ENCODE results near the gene RASGRF1.

Gene RASGRF1

DNA sequence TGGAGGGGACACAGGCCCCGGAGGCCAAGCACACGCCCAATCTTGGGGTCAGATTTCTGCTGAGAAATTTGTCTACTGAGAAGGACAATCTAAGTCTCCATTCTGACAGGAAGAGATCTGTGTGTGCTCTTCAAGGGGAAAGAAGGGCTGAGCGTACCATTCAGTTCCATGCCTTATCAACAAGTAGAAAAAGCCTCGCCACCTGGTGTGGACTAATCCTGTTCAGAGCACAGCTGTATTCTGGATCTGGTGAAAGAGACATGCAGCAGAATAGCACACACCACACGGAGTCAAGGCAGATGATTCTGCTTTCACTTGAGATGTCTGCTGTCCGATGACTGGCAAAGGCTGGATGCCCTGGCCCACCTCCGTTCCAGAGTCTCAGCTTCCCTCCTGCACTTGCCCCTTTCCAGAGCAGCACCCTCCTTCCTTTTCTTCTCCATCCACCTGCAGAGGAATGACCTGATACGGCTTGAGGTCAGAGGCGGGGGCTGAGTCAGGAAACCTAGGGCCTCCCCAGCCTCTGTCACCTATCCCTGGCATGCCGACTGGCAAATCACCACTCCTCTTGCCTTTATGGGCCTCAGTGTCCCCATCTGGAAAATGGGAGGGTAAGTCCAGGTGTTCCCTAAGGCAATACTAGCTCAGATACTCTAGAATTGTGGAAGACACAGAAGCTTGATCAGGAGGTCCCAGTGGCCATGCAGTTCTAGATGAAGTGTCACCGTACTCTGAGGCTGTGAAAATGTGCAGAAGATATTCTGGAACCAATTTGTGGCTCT is 108.9 kb downstream of the RASGRF1 start:
- Histone ChIP-seq H3K9me3 (ENCODE audit: control insufficient read depth, low read length) (no peaks in the 10 kb centered on the region), H2BK120ac (ENCODE audit: low read depth, low read length) (peak overlapping the region; percentile 35), H3K4ac (ENCODE audit: low read depth in 1 of 2, low read length in 2 of 2) (peak overlapping the region in 1 of 2 experiments; percentile 46), H3K27me3 (ENCODE audit: control insufficient read depth in 1 of 2, insufficient read depth in 1 of 2, low read length in 2 of 2) (no peaks in the 10 kb centered on the region), H3K4me1 (ENCODE audit: control insufficient read depth, insufficient read depth, low read depth, low read length) (peaks cover 11% of the 10 kb centered on the region), H3K9ac (ENCODE audit: low read length) (no peak overlapping the region), H4K8ac (ENCODE audit: low read length) (no peak overlapping the region), H2BK5ac (ENCODE audit: low read depth, low read length, poor library complexity, severe bottlenecking) (no peak overlapping the region), H3K27ac (ENCODE audit: low read length, poor library complexity, severe bottlenecking) (no peak overlapping the region), H3K4me3 (ENCODE audit: insufficient read depth in 1 of 2, low read depth in 1 of 2, low read length in 2 of 2) (no peak overlapping the region), H2AFZ (ENCODE audit: low read depth, low read length) (no peak overlapping the region), H4K91ac (ENCODE audit: low read length) (peak overlapping the region; percentile 59), H3K4me2 (ENCODE audit: low read length, poor library complexity, severe bottlenecking) (no peak overlapping the region), H2AK5ac (ENCODE audit: low read length, severe bottlenecking) (no peak overlapping the region), H2BK15ac (ENCODE audit: low read depth, poor library complexity, severe bottlenecking) (peak overlapping the region; percentile 8), H3K18ac (ENCODE audit: low read depth in 1 of 2, low read length in 2 of 2) (no peak overlapping the region), H3K23ac (ENCODE audit: low read length in 2 of 2) (no peak overlapping the region), H2BK12ac (ENCODE audit: low read length in 2 of 2) (peak overlapping the region in 1 of 2 experiments; percentile 0), H3K36me3 (ENCODE audit: control insufficient read depth in 1 of 2, insufficient read depth in 2 of 2, low read depth in 1 of 2, low read length in 2 of 2) (no peaks in the 10 kb centered on the region), H3K79me1 (replicated peaks; ENCODE audit: low read length, poor library complexity, severe bottlenecking) (no peaks in the 10 kb centered on the region), H3K14ac (ENCODE audit: low read length in 2 of 2) (no peak overlapping the region)
- no peak for DNase-seq
- 92% methylated on average over 11 of the region's 11 CpGs for WGBS

DNA sequence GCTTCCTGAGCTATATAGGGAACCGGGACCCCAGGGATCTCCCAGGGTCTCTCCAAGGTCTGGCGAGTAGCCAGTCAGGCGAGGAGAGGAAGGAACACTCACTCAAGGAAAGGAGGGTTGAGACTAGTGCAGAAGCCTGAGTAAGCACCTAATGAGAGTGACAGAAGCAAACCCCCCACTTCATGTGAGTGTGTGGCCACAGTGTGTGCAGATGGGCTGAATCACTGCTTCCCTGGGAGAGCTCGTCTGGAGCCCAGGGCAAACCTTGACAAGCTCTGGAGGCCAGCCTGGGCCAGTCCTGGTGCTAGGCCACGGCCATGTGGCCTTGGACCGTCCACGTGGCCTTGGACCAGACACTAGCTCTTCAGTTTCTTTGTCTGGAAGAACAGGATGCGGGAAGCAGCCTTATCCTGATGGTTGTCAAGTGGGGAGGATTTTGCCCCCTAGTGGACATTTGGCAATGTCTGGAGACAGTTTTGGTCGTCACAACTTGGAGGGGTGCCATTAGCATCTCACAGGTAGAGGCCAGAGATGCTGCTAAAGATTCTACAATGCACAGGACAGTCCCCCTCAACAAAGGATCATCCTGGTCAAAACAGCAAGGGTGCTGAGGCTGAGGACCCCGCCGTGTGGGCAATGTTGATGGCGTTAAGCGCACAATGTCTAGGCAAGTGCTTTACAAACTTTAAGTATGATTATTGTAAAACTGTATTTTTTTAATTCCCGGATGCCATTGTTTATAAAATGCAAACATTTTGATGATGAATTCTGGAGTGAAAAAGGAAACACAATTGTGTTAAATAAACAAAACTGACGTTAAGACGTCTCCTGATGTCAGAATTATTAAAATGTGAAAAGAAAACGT is 110.9 kb downstream of the RASGRF1 start:
- Histone ChIP-seq H3K9me3 (ENCODE audit: control insufficient read depth, low read length) (no peaks in the 10 kb centered on the region), H3K9ac (ENCODE audit: low read length) (peak overlapping the region; percentile 48), H2AFZ (ENCODE audit: low read depth, low read length) (peak overlapping the region; percentile 7), H3K4me1 (ENCODE audit: control insufficient read depth, insufficient read depth, low read depth, low read length) (peaks cover 11% of the 10 kb centered on the region), H3K27me3 (ENCODE audit: control insufficient read depth in 1 of 2, insufficient read depth in 1 of 2, low read length in 2 of 2) (no peaks in the 10 kb centered on the region), H2BK15ac (ENCODE audit: low read depth, poor library complexity, severe bottlenecking) (peak overlapping the region; percentile 15), H3K4ac (ENCODE audit: low read depth in 1 of 2, low read length in 2 of 2) (peak overlapping the region; percentile 3 to 49), H3K79me1 (replicated peaks; ENCODE audit: low read length, poor library complexity, severe bottlenecking) (no peaks in the 10 kb centered on the region), H3K4me2 (ENCODE audit: low read length, poor library complexity, severe bottlenecking) (no peak overlapping the region), H3K27ac (ENCODE audit: low read length, poor library complexity, severe bottlenecking) (no peak overlapping the region), H4K91ac (ENCODE audit: low read length) (peak overlapping the region; percentile 86), H2BK120ac (ENCODE audit: low read depth, low read length) (no peak overlapping the region), H3K4me3 (ENCODE audit: insufficient read depth in 1 of 2, low read depth in 1 of 2, low read length in 2 of 2) (no peak overlapping the region), H3K36me3 (ENCODE audit: control insufficient read depth in 1 of 2, insufficient read depth in 2 of 2, low read depth in 1 of 2, low read length in 2 of 2) (no peaks in the 10 kb centered on the region), H2BK12ac (ENCODE audit: low read length in 2 of 2) (peak overlapping the region; percentile 50 to 69), H2AK5ac (ENCODE audit: low read length, severe bottlenecking) (no peak overlapping the region), H3K18ac (ENCODE audit: low read depth in 1 of 2, low read length in 2 of 2) (peak overlapping the region; percentile 44 to 60), H4K8ac (ENCODE audit: low read length) (peak overlapping the region; percentile 67), H2BK5ac (ENCODE audit: low read depth, low read length, poor library complexity, severe bottlenecking) (no peak overlapping the region), H3K23ac (ENCODE audit: low read length in 2 of 2) (no peak overlapping the region), H3K14ac (ENCODE audit: low read length in 2 of 2) (peak overlapping the region in 1 of 2 experiments; percentile 23)
- 71% methylated on average over 17 of the region's 17 CpGs for WGBS
- DNase-seq, result peak; percentile 76

DNA sequence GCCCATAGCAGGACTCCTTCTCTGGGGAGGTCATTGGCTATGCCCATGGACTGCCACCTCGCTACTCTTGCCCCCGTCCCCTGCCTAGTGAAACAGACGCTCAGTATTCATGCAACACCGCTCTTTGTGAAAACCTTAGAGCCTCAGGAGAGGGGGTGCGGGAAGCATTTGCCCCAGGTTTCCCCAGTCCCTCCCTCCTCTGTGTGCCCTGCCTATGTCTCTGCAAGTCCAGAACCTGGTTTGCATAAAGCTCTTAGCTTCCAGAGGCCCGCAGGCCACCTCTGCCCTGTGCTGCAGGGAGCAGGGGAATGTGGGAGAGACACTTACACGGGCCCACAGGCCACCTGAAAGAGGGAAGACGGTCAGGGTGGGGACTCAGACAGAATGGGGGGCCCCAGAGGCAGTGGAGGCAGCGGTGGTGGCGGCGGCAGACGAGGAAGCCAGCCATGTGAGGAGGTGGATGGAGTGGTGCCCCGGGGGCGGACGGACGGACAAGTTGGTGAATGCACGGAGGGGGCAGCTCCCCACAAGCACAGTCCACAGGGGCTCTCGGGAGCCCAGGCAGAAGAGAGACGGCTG is 111.9 kb downstream of the RASGRF1 start:
- Histone ChIP-seq H2BK15ac (ENCODE audit: low read depth, poor library complexity, severe bottlenecking) (peak overlapping the region; percentile 78), H3K9me3 (ENCODE audit: control insufficient read depth, low read length) (no peaks in the 10 kb centered on the region), H3K36me3 (ENCODE audit: control insufficient read depth in 1 of 2, insufficient read depth in 2 of 2, low read depth in 1 of 2, low read length in 2 of 2) (no peaks in the 10 kb centered on the region), H3K18ac (ENCODE audit: low read depth in 1 of 2, low read length in 2 of 2) (peak overlapping the region; percentile 32 to 60), H3K14ac (ENCODE audit: low read length in 2 of 2) (no peak overlapping the region), H2AK5ac (ENCODE audit: low read length, severe bottlenecking) (no peak overlapping the region), H4K91ac (ENCODE audit: low read length) (peak overlapping the region; percentile 83), H3K4me3 (ENCODE audit: insufficient read depth in 1 of 2, low read depth in 1 of 2, low read length in 2 of 2) (no peak overlapping the region), H3K27me3 (ENCODE audit: control insufficient read depth in 1 of 2, insufficient read depth in 1 of 2, low read length in 2 of 2) (peaks cover 0 to 2% of the 10 kb centered on the region in 2 experiments), H2BK5ac (ENCODE audit: low read depth, low read length, poor library complexity, severe bottlenecking) (no peak overlapping the region), H2BK120ac (ENCODE audit: low read depth, low read length) (peak overlapping the region; percentile 15), H2AFZ (ENCODE audit: low read depth, low read length) (no peak overlapping the region), H3K9ac (ENCODE audit: low read length) (no peak overlapping the region), H3K23ac (ENCODE audit: low read length in 2 of 2) (no peak overlapping the region), H3K4me2 (ENCODE audit: low read length, poor library complexity, severe bottlenecking) (no peak overlapping the region), H3K79me1 (replicated peaks; ENCODE audit: low read length, poor library complexity, severe bottlenecking) (no peaks in the 10 kb centered on the region), H3K4ac (ENCODE audit: low read depth in 1 of 2, low read length in 2 of 2) (peak overlapping the region; percentile 1 to 49), H4K8ac (ENCODE audit: low read length) (peak overlapping the region; percentile 67), H3K4me1 (ENCODE audit: control insufficient read depth, insufficient read depth, low read depth, low read length) (peaks cover 11% of the 10 kb centered on the region), H2BK12ac (ENCODE audit: low read length in 2 of 2) (peak overlapping the region; percentile 65 to 69), H3K27ac (ENCODE audit: low read length, poor library complexity, severe bottlenecking) (no peak overlapping the region)
- 97% methylated on average over 19 of the region's 19 CpGs for WGBS
- DNase-seq, result no peak
